Fibroblast of skin of abdomen (primary cell): ENCODE data around the gene SMARCD2.
"Not testable (repeated sequence)": the region's sequence is repeated elsewhere in the genome, so short reads cannot be mapped to it uniquely, and the experiment has no call there.

Experiments used
- DNase-seq: peaks from one replicate; pipeline ENCODE4 v3.0.0-alpha.2; 2013

Gene SMARCD2

DNA sequence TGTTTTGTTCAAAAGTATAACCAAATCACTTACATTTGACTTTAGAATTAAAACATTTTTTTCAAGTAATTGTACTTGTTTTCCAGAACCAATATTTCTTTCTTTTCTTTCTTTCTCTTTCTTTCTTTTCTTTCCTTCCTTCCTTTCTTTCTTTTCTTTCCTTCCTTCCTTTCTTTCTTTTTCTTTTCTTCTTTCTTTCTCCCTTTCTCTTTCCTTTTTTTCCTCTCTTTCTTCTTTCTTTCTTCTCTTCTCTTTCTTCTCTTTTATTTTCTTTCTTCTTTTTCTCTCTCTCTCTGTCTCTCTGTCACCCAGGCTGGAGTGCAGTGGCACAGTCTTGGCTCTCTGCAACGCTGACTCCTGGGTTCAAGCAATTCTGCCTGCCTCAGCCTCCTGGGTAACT is 41.7 kb downstream of the SMARCD2 start:
- no peak for DNase-seq

DNA sequence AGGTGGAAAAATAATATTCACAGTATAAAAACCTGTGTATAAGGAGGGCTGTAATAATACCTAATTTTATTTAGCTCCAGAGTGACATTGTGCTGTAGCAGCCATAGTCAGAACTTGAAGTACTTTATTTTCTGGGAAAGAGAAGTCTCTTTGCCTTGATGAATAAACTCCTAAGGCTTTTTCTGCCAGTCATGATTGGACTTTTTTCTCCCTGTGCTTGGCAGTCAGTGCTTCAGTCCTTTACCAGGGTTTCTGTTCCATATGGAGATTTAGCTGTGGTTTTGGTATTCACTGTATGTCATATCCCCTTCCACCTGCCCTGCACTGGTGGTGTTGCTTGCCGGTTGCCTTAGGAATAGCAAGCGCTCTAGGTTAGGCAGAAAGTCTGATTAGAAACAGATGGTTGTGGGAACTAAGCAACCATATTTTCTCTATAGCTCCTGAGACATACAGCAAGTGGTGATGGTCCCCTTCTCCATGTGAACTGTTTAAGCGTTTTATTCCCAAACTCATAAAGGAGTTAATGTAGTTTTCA is 43.8 kb downstream of the SMARCD2 start:
- peak; percentile 39 for DNase-seq

DNA sequence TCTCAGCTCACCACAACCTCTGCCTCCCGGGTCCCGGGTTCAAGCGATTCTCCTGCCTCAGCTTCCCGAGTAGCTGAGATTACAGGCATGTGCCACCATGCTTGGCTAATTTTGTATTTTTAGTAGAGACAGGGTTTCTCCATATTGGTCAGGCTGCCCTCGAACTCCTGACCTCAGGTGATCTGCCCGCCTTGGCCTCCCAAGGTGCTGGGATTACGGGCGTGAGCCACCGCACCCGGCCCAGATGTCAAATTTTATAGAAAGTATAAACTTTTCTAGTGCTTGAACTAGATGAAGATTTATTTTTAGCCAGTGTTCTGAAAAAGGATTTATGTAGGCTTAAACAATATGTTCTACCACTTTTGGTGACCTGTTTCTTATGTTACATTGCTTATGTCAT is 46.1 kb downstream of the SMARCD2 start:
- not testable (repeated sequence) for DNase-seq

DNA sequence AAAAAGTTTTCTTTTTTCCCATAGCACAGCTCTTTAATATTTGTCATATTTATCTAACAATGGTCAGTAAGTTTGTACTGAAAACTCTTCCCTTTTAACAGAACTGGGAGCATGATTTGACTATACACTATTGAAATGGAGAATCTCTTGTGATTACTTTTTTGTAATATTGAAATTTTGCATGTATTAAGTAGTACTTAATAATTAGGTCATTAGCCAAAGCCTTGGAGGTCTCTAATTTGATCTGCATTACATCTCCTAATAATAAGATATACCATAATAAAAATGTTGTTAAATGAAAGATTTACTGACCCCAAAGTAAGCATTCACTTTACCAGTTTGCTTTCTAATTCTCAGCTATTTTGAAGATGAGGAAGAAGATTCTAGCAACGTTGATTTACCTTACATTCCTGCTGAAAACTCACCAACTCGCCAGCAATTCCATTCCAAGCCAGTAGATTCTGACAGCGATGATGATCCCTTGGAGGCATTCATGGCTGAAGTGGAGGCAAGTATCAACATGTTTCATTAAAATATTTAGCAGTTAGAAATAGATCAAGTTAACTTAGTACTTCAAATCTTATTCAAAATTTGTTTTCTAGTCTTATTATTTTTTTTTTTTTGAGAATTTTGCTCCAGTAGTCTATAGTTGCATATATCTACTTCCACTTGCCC is 50.3 kb downstream of the SMARCD2 start:
- DNase-seq = no peak

DNA sequence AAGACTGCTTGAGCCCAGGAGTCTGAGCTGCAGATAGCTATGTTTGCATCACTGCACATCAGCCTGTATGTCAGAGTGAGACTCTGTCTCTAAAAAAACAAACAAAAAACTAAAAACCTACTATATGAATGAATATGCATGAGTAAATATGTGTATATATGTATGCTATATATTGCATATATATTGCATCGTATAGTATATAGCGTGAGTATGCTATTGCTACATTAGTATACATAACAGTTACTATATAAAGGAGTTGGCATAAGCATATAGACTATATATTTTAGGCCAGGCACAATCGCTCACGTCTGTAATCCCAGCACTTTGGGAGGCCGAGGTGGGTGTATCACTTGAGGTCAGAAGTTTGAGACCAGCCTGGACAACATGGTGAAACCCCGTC is 52.4 kb downstream of the SMARCD2 start:
- no peak for DNase-seq

DNA sequence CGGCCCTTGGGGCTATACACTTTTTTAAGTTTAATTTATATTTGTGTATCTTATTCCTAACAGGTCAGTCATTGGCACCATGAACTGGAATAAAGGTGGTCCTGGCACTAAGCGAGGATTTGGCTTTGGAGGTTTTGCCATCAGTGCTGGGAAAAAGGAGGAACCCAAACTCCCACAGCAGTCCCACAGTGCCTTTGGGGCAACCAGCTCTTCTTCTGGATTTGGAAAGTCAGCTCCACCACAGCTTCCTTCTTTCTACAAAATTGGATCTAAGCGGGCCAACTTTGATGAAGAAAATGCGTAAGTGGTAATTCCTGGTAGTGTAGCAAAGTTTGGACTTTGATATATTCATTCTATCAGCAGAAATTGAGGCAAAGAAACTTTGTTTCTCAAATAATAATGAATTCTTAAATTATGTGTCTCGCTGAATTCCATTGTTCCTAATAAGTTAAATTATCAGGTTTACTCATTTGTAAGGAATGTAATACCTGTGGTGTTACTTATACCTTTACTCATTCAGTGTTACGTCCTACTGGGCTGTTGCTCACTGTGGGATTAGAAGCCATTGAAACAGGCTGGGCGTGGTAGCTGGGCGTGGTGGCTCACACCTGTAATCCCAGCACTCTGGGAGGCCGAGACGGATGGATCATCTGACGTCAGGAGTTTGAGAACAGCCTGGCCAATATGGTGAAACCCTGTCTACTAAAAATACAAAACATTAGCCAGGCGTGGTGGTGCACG is 55.3 kb downstream of the SMARCD2 start:
- no peak for DNase-seq

DNA sequence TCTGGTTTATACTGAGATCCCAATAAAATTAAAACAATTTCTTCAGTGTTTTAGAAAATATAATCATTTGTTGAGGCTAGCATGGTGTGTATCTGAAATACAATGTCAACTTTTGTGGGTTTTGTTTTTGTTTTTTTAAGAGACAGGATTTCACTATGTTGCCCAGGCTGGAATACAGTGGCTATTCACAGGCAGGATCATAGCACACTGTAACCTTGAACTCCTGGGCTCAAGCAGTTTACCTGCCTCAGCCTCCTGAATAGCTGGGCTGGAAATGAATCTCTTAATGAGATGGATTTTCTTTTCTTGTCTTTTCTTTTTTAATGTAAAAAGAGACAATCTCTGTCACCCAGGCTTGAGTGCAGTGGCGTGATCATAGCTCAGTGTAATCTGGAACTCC is 56.4 kb downstream of the SMARCD2 start:
- DNase-seq = no peak

DNA sequence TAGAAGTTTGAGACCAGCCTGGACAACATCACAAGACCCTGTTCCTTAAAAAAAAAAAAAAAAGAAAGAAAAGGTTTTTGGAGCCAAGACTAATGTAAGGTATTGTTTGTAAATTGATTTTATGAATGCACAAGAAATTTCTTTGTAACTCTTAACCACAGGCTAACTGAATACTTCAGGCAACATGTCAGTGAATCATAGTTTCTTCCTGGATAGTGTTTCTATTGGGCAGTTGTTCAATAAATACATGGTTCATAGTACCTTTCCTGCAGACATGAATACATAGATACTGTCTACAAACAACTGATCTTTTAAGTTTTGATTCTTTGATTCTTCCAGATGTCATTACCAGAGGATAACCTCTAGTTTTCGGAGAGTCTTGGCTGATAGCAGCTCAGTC is 56.9 kb downstream of the SMARCD2 start:
- peak; percentile 35 for DNase-seq

DNA sequence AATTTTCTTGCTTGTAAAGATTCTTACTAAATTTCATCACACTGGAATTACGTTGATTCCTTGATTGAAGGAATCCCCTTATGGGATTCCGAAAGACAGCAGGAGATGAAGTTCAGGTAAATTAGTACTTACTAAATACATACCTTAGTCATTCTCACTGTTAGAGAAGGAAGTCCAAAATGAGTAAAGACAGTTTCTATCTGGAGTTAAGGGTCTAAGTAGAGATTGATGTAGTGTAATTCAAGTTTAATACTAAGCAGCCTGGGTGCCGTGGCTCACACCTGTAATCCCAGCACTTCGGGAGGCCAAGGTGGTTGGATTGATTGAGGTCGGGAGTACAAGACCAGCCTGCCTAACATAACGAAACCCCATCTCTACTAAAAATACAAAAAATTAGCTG is 59.0 kb downstream of the SMARCD2 start:
- DNase-seq = no peak
